VCaP (cell line): ENCODE results near the gene NUTM1.

ENCODE experiments used
- H3K27ac ChIP-seq: fragments of 450-650 bp; 2 replicates; pipeline ENCODE4 v1.5.1; 2017
- TF ChIP-seq, protein P1 (sequence below): fragments of 450-650 bp; conservative IDR thresholded peaks from 2 replicates; pipeline ENCODE4 v1.5.1; 2017; ENCODE audit warnings: mild to moderate bottlenecking, moderate library complexity

Gene NUTM1

DNA sequence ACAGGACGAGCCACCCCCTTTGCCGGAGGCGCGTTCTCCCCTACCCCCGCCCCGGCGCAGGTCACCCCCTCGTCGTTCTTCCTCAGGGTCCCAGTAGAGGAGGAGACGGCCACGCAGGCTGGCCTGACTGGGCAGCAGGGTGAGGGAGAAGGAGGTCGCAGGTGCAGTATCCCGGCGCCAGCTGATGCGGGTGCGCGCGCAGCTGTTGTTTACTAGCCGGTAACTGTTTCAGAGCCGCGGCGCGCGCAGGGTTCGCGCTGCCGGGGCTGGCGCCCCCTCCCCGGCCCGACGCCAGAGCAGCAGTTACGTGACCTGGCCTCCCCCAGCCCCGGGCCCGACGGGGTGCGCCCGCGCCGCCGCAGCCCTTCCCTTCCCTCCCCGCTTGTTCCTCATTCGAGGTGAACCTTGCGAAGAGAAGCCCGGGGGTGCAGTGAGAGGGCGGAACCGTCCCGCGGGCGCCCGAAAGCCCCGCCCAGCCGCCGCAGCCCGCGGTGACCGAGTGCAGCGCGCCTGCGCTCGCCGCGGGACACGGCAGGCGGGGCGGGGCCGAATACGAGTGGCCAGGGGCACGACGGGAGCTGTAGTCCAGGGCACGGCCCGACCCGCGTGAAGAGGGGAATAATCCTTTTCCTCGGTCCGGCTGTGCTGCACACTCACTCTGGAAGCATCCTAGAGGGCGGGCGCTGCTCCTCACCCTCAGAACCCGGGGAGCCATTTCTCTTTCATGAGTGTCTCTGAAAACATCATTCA, 5.4 kb upstream of the NUTM1 start, which contains the start of gene SLC12A6:
Gene SLC12A6, minus strand, starts transcription at position 225 of the 750 bp plus-strand sequence. CDS start 1,101 bp downstream, outside the sequence.
- peak within 1 kb of the TSS; percentile 78 for H3K27ac ChIP-seq
- TF ChIP-seq, protein P1, sequence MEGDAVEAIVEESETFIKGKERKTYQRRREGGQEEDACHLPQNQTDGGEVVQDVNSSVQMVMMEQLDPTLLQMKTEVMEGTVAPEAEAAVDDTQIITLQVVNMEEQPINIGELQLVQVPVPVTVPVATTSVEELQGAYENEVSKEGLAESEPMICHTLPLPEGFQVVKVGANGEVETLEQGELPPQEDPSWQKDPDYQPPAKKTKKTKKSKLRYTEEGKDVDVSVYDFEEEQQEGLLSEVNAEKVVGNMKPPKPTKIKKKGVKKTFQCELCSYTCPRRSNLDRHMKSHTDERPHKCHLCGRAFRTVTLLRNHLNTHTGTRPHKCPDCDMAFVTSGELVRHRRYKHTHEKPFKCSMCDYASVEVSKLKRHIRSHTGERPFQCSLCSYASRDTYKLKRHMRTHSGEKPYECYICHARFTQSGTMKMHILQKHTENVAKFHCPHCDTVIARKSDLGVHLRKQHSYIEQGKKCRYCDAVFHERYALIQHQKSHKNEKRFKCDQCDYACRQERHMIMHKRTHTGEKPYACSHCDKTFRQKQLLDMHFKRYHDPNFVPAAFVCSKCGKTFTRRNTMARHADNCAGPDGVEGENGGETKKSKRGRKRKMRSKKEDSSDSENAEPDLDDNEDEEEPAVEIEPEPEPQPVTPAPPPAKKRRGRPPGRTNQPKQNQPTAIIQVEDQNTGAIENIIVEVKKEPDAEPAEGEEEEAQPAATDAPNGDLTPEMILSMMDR: no peak

DNA sequence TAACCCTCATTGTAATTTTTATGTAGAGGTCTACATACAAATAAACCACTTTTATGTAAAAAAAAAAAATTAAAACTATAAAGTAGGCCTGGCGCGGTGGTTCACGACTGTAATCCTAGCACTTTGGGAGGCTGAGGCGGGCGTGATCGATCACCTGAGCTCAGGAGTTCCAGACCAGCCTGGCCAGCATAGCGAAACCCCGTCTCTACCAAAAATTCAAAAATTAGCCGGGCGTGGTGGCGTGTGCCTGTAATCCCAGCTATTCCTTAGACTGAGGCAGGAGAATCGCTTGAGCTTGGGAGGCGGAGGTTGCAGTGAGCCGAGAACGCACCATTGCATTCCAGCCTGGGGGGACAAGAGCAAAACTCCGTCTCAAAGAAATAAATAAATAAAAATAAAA, 4.8 kb upstream of the NUTM1 start:
- peak overlapping the region; percentile 78 for H3K27ac ChIP-seq
- TF ChIP-seq, protein P1: no peak

DNA sequence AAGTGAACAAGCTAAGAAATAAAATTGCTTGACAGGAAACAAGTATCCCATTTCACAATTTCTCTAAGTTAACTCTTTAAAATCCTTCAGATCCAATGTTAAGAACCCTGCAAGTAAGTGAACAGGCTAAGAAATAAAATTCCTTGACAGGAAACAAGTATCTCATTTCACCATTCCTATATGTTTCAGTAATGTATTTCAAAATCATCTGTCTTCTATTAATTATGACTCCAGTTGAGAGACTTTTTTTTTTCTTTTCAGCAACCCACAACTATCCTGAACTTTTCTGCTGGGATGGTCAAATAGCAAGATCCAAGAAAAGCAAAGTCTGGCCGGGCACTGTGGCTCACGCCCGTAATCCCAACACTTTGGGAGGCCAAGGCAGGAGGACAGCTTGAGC, 3.2 kb upstream of the NUTM1 start:
- no peak overlapping the region for H3K27ac ChIP-seq
- TF ChIP-seq, protein P1: no peak

DNA sequence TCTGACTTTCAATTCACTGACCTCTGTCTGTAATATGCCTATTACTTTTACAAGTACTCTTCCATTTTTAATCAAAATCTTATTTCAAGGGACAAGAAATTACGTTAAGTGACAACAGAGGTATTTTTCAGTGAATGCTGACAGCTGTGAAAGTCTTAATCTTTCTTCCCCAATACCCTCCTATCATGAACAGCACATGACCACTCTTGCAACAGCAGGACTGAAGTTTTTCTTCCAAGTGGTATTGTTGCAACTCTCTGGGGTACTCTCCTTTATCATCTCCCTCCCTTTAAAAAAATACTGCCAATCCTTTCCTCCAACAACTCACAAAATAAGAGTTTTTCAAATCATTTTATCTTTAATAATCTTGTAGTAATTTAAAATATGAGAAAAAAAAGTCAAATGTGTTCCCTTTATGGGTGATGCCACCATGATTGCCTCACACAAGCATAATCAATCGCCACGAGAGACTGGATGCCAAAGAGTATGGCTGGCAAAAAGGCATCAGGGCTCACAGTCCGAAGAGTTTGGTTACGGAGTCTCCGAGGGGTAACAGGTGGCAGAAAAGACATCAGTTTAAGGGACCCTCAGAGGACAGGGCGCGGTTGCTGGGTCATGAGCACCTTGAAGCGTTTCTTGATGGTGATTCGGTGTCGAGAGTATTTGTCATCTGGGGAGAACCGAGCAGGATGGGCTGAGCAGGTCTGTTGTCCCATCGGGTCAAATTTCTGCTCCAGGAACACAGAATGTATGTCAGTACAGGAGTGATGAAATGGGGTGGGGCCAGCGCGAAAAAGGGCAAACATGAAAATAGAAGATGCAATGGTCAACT, 1.5 kb upstream of the NUTM1 start:
- H3K27ac ChIP-seq: peak overlapping the region; percentile 89
- TF ChIP-seq, protein P1: no peak

DNA sequence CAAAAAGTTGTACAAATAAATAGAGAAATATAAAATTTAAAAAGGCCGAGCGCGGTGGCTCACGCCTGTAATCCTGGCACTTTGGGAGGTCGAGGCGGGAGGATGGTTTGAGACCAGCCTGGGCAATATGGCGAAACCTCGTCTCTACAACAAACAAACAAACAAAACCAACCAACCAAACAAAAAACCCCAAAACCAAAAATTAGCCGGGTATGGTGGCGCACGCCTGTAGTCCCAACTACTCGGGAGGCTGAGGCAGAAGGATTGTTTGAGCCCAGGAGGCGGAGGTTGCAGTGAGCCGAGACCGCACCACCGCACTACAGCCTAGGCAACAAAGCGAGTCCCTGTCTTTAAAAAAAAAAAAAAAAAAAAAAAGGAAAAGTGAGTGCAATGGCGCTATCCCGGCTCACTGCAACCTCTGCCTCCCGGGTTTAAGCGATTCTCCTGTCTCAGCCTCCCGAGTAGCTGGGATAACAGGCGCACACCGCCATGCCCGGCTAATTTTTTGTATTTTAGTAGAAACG, 840 bp upstream of the NUTM1 start:
- peak overlapping the region; percentile 89 for H3K27ac ChIP-seq

DNA sequence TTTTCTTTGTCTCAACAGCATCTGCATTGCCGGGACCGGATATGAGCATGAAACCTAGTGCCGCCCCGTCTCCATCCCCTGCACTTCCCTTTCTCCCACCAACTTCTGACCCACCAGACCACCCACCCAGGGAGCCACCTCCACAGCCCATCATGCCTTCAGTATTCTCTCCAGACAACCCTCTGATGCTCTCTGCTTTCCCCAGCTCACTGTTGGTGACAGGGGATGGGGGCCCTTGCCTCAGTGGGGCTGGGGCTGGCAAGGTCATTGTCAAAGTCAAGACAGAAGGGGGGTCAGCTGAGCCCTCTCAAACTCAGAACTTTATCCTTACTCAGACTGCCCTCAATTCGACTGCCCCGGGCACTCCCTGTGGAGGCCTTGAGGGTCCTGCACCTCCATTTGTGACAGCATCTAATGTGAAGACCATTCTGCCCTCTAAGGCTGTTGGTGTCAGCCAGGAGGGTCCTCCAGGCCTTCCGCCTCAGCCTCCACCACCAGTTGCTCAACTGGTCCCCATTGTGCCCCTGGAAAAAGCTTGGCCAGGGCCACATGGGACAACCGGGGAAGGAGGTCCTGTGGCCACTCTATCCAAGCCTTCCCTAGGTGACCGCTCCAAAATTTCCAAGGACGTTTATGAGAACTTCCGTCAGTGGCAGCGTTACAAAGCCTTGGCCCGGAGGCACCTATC, 5.0 kb downstream of the NUTM1 start:
- TF ChIP-seq, protein P1: no peak

DNA sequence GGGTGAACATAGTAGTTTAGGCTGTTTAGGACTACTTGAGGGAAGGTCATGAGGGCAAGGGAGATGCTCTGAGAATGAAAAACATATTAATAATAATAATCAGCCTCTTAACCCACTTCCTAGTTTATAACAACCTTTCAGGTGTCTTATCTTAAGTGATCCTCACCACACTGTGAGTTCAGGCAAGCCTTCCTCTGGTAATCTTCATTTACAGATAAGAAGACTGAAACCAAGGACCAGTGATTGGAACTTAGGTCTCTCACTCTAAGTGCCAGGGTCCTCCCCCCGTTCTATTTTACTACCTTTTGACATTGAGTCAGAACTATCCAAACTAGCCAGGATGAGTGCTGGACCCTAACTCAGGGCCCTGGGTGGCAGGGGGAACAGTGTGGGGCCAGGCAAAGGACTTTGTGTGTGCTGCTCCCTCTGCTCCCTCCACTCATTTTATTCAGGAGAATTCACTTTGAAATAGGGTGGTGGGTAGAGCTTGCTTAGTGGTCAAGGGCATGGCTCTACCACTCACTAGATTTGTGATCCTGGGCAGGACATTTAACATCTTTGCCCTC, 5.7 kb downstream of the NUTM1 start:
- TF ChIP-seq, protein P1: no peak
- H3K27ac ChIP-seq: no peak overlapping the region

More for the DNA sequence above, 5.0 kb downstream of the NUTM1 start:
- no peak overlapping the region for H3K27ac ChIP-seq
